K562 (cell line): ENCODE data around the gene COPA. TPM values are rescaled to one million over a fixed set of nuclear protein-coding genes. Genes with fewer than 3 reads are reported as not detected.
A peak's percentile ranks its signal among the peaks of the same experiment; 100 is the strongest.

Experiments
- ELF2 ChIP-seq: fragments of 250-450 bp; sonication (Bioruptor Pico); IDR thresholded peaks from 2 replicates; pipeline ENCODE4 v1.5.0; 2021; ENCODE audit warnings: mild to moderate bottlenecking
- ESRRA ChIP-seq: fragments of 450-650 bp; IDR thresholded peaks from 2 replicates; pipeline ENCODE4 v1.6.1; 2014; ENCODE audit warnings: low read depth, mild to moderate bottlenecking, moderate library complexity, borderline replicate concordance
- FOXA1 ChIP-seq: fragments of 450-650 bp; IDR thresholded peaks from 2 replicates; pipeline ENCODE4 v1.6.1; 2016; ENCODE audit warnings: mild to moderate bottlenecking, borderline replicate concordance
- HDAC3 ChIP-seq: fragments of 450-650 bp; IDR thresholded peaks from 2 replicates; pipeline ENCODE4 v1.6.1; 2018; ENCODE audit warnings: borderline replicate concordance, mild to moderate bottlenecking, moderate library complexity; ENCODE audit not compliant: partially characterized antibody
- HDAC6 ChIP-seq: IDR thresholded peaks from 2 replicates; pipeline ENCODE4 v1.6.1; 2012; ENCODE audit warnings: low read depth, mild to moderate bottlenecking, control low read depth, inconsistent platforms, low read length, moderate library complexity
- MECOM ChIP-seq: fragments of 250-450 bp; sonication (Bioruptor Pico); IDR thresholded peaks from 2 replicates; pipeline ENCODE4 v1.8.0; 2022; ENCODE audit warnings: inconsistent platforms
- OTX1 ChIP-seq: fragments of 450-650 bp; formaldehyde crosslinking; IDR thresholded peaks from 2 replicates; pipeline ENCODE4 v1.4.0; 2022; ENCODE audit warnings: mild to moderate bottlenecking
- RBBP5 ChIP-seq: fragments of 200-600 bp; sonication (generic); IDR thresholded peaks from 2 replicates; pipeline ENCODE4 v1.6.1; 2012; ENCODE audit warnings: borderline replicate concordance, mild to moderate bottlenecking, low read length, control low read depth, inconsistent platforms; ENCODE audit not compliant: insufficient read depth, poor library complexity, severe bottlenecking
- SIN3B ChIP-seq: fragments of 450-650 bp; IDR thresholded peaks from 2 replicates; pipeline ENCODE4 v1.6.1; 2017; ENCODE audit warnings: low read depth, mild to moderate bottlenecking, moderate library complexity
- TFAM ChIP-seq: fragments of 250-450 bp; sonication (Bioruptor Pico); conservative IDR thresholded peaks from 2 replicates; pipeline ENCODE4 v1.5.0; 2021; ENCODE audit warnings: mild to moderate bottlenecking, moderate library complexity
- XRCC4 ChIP-seq: IDR thresholded peaks from one replicate; pipeline ENCODE4 v1.6.1; 2011; ENCODE audit not compliant: insufficient read depth, insufficient read length; ENCODE audit errors: extremely low read depth
- YBX1 ChIP-seq: fragments of 450-650 bp; IDR thresholded peaks from 2 replicates; pipeline ENCODE4 v1.7.1; 2016; ENCODE audit warnings: mild to moderate bottlenecking
- ZNF140 ChIP-seq: fragments of 250-450 bp; sonication (Bioruptor Pico); IDR thresholded peaks from 2 replicates; pipeline ENCODE4 v1.8.0; 2021; ENCODE audit warnings: moderate library complexity, mild to moderate bottlenecking, inconsistent platforms
- polyA plus RNA-seq, 8 experiments: library from polyadenylated mRNA; depleted of rRNA in 4 of 8; stranded (reverse) in 5 of 8; unstranded in 3 of 8; fragments of >200 nt; fragmentation: Nextera tagmentation in 2 of 8; fragmentation: Illumina TruSeq in 1 of 8; extraction: Ambion mirVana in 2 of 8; extraction: Trizol in 1 of 8; gene quantifications; 2 replicates each; pipeline versions ENCODE4 v1.2.1 to v1.2.3, GENCODE V29; 2011 to 2014; ENCODE audit warnings: inconsistent platforms in 1 of 8, missing spikeins in 1 of 8
- total RNA-seq, 7 experiments: library from RNA; depleted of rRNA in 6 of 7; stranded (reverse); fragments of >200 nt in 6 of 7; fragmentation: Illumina TruSeq in 2 of 7; extraction: Trizol in 2 of 7; gene quantifications; 2 replicates each; pipeline versions ENCODE4 v1.2.1 to v1.2.3, GENCODE V29; 2011 to 2021; ENCODE audit warnings: low replicate concordance in 1 of 7
- TF ChIP-seq, protein P1 (sequence below), 2 experiments: fragments of 450-650 bp in 1 of 2; sonication (generic) in 1 of 2; formaldehyde crosslinking; conservative IDR thresholded peaks; 2 replicates each; pipeline versions ENCODE4 v1.4.0 to v1.8.1; 2020 to 2022; ENCODE audit warnings: mild to moderate bottlenecking in 1 of 2, missing genetic modification reagents in 1 of 2
- TF ChIP-seq, protein P2 (sequence below): sonication (generic); formaldehyde crosslinking; IDR thresholded peaks from 2 replicates; pipeline ENCODE4 v1.8.0; 2022; ENCODE audit warnings: mild to moderate bottlenecking, missing genetic modification reagents
- TF ChIP-seq, protein P3 (sequence below): sonication (generic); IDR thresholded peaks from 2 replicates; pipeline ENCODE4 v1.6.1; 2016
- TF ChIP-seq, protein P4 (sequence below): fragments of 250-450 bp; sonication (Bioruptor Pico); IDR thresholded peaks from 2 replicates; pipeline ENCODE4 v1.8.0; 2021; ENCODE audit warnings: borderline replicate concordance, mild to moderate bottlenecking, moderate library complexity; ENCODE audit not compliant: poor library complexity, severe bottlenecking
- TF ChIP-seq, protein P5 (sequence below): sonication (generic); formaldehyde crosslinking; IDR thresholded peaks from 2 replicates; pipeline ENCODE4 v1.8.1; 2023; ENCODE audit warnings: mild to moderate bottlenecking, missing genetic modification reagents
- TF ChIP-seq, protein P6 (sequence below): sonication (generic); formaldehyde crosslinking; IDR thresholded peaks from 2 replicates; pipeline ENCODE4 v1.5.0; 2020; ENCODE audit warnings: missing genetic modification reagents
- TF ChIP-seq, protein P7 (sequence below): sonication (generic); formaldehyde crosslinking; IDR thresholded peaks from 2 replicates; pipeline ENCODE4 v1.8.0; 2022; ENCODE audit warnings: missing genetic modification reagents, mild to moderate bottlenecking, borderline replicate concordance

COPA gene
- total and polyA plus RNA-seq, 9 of the 15 experiments (the other 6 are each of a cell fraction or from before 2014, with no cell fraction given) = 49.8 to 222 (median 110) TPM

DNA sequence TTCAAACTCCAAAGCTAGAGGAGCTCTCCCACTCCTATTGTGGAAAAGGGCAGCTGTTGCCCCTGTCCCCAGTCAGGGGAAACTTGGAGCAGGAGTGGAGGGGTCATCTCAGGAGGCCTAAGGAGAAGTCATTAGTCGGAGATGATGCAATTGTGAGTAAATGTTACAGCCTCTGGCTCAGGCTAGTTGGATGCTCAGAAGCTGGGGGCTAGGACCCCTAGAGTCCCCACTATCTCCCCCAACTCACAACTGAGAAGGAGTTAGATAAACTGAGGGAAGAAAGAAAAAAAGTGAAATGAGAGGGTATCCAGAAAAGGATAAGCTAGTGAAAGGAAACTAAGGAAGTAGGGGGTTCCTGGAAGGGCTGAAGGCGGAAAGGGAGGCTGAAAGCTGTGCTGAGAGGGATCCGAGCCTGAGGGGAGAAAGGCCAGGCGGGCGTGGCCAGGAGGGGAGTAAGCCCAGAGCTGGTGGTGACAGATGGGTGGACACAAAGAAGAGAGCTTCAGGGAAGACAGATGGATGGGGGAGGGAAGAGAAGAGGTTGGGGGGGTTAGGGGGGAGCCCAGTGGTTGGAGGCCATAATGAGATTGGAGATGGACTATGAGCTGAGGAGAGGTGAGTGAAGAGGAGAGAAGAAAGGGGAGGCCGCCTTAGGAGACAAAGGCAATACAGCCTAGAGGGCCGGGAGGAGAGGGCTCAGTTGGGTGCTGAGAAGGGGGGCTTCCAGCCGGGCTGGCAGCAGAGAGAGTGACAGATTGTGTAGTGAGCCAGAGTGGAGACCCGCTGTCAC lies 19.3 kb upstream of the COPA start (continued):
- TF ChIP-seq, protein P1, sequence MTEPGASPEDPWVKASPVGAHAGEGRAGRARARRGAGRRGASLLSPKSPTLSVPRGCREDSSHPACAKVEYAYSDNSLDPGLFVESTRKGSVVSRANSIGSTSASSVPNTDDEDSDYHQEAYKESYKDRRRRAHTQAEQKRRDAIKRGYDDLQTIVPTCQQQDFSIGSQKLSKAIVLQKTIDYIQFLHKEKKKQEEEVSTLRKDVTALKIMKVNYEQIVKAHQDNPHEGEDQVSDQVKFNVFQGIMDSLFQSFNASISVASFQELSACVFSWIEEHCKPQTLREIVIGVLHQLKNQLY (CRISPR knock-in tag; conservative IDR thresholded peaks at IDR 0.05) = no peak
- no peak for TF ChIP-seq YBX1
- no peak for TF ChIP-seq HDAC3
- no peak for TF ChIP-seq TFAM (CRISPR knock-in tag)
- no peak for TF ChIP-seq MECOM (CRISPR knock-in tag)
- no peak for TF ChIP-seq ELF2 (CRISPR knock-in tag)
- TF ChIP-seq, protein P2, sequence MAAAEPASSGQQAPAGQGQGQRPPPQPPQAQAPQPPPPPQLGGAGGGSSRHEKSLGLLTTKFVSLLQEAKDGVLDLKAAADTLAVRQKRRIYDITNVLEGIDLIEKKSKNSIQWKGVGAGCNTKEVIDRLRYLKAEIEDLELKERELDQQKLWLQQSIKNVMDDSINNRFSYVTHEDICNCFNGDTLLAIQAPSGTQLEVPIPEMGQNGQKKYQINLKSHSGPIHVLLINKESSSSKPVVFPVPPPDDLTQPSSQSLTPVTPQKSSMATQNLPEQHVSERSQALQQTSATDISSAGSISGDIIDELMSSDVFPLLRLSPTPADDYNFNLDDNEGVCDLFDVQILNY = no peak
- no peak for TF ChIP-seq SIN3B
- TF ChIP-seq, protein P3, sequence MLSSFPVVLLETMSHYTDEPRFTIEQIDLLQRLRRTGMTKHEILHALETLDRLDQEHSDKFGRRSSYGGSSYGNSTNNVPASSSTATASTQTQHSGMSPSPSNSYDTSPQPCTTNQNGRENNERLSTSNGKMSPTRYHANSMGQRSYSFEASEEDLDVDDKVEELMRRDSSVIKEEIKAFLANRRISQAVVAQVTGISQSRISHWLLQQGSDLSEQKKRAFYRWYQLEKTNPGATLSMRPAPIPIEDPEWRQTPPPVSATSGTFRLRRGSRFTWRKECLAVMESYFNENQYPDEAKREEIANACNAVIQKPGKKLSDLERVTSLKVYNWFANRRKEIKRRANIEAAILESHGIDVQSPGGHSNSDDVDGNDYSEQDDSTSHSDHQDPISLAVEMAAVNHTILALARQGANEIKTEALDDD = no peak; the same call in 1 of the 2 replicates
- TF ChIP-seq, protein P4, sequence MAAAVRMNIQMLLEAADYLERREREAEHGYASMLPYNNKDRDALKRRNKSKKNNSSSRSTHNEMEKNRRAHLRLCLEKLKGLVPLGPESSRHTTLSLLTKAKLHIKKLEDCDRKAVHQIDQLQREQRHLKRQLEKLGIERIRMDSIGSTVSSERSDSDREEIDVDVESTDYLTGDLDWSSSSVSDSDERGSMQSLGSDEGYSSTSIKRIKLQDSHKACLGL (CRISPR knock-in tag) = no peak
- 0 out of 2 replicates have a peak, but pooled peaks have one; percentile 27 for TF ChIP-seq ESRRA
- TF ChIP-seq, protein P5, sequence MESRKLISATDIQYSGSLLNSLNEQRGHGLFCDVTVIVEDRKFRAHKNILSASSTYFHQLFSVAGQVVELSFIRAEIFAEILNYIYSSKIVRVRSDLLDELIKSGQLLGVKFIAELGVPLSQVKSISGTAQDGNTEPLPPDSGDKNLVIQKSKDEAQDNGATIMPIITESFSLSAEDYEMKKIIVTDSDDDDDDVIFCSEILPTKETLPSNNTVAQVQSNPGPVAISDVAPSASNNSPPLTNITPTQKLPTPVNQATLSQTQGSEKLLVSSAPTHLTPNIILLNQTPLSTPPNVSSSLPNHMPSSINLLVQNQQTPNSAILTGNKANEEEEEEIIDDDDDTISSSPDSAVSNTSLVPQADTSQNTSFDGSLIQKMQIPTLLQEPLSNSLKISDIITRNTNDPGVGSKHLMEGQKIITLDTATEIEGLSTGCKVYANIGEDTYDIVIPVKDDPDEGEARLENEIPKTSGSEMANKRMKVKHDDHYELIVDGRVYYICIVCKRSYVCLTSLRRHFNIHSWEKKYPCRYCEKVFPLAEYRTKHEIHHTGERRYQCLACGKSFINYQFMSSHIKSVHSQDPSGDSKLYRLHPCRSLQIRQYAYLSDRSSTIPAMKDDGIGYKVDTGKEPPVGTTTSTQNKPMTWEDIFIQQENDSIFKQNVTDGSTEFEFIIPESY = no peak
- TF ChIP-seq XRCC4 = no peak
- no peak for TF ChIP-seq ZNF140 (CRISPR knock-in tag)
- TF ChIP-seq RBBP5 = no peak
- peak; percentile 45; the same call in 1 of the 2 replicates for TF ChIP-seq OTX1 (CRISPR knock-in tag)
- TF ChIP-seq FOXA1 = no peak
- TF ChIP-seq HDAC6 = no peak
- TF ChIP-seq, protein P6, sequence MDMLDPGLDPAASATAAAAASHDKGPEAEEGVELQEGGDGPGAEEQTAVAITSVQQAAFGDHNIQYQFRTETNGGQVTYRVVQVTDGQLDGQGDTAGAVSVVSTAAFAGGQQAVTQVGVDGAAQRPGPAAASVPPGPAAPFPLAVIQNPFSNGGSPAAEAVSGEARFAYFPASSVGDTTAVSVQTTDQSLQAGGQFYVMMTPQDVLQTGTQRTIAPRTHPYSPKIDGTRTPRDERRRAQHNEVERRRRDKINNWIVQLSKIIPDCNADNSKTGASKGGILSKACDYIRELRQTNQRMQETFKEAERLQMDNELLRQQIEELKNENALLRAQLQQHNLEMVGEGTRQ (CRISPR knock-in tag) = no peak
- TF ChIP-seq, protein P7, sequence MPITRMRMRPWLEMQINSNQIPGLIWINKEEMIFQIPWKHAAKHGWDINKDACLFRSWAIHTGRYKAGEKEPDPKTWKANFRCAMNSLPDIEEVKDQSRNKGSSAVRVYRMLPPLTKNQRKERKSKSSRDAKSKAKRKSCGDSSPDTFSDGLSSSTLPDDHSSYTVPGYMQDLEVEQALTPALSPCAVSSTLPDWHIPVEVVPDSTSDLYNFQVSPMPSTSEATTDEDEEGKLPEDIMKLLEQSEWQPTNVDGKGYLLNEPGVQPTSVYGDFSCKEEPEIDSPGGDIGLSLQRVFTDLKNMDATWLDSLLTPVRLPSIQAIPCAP = no peak
